ENCODE measurements around the gene UHRF1. TPM values are rescaled to one million over a fixed set of nuclear protein-coding genes. Genes with fewer than 3 reads are reported as not detected.
A peak's percentile ranks its signal among the peaks of the same experiment; 100 is the strongest.

Gene UHRF1
- total and polyA plus RNA-seq, 2 of the 4 experiments (the other 2 are of a cell fraction): 47.4 to 57.4 TPM

DNA sequence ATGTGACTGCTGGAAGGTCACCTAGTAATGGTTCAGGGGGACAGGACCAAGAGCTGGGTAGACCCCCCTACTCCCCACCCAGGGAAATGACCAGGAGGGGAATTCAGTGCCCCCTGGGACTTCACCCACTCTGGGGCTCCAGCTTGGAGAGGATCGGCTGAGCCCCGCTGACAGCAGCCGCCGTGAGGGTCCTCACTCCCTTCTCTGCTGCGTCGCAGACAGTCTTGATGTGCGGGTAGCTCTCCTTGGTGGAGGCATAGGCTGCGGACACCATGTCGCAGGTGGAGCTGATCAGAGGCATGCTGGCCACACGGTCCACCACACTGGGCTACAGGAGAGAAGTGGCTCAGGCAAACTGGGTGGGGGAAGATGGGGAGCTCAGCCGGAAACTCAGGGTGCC is 49.6 kb upstream of the UHRF1 start:
- no peak overlapping the region for H4K5ac ChIP-seq (ENCODE audit: low read depth, low read length)
- H3K23ac ChIP-seq (ENCODE audit: low read depth, low read length): no peak overlapping the region
- no peak overlapping the region for H3K4me3 ChIP-seq (ENCODE audit: insufficient read depth, low read depth, low read length)
- no peak overlapping the region for H3K9ac ChIP-seq (ENCODE audit: low read depth, low read length)
- H2BK5ac ChIP-seq (ENCODE audit: low read depth, low read length, poor library complexity, severe bottlenecking): no peak overlapping the region
- DNase-seq (no peak), ATAC-seq (ENCODE audit: low read depth) (no peak)
- no peak overlapping the region for H3K27ac ChIP-seq (ENCODE audit: insufficient read depth, low read length)
- CTCF ChIA-PET: interaction anchor here (1.2 kb wide), 1 partner anchor 53 kb away, joined by 3 read pairs; no protein-coding TSS in a partner anchor
- no peaks in the 10 kb centered on the region for H3K27me3 ChIP-seq (ENCODE audit: control insufficient read depth, insufficient read depth, low read length)
- no peak overlapping the region for H2BK20ac ChIP-seq (ENCODE audit: low read depth, low read length)
- H4K8ac ChIP-seq (ENCODE audit: low read depth in 2 of 2, low read length in 2 of 2): no peak overlapping the region
- in situ Hi-C loops (cut with MboI; ENCODE audit: low sequenced_read_pairs) (no loop called here), intact Hi-C loops (cut with micrococcal nuclease) (no loop called here), dilution Hi-C loops (cut with HindIII; ENCODE audit: low sequenced_read_pairs, unreplicated experiment) (no loop called here)
- TF ChIP-seq CEBPB (IDR thresholded peaks at IDR 0.05; ENCODE audit: low read depth, low read length) (no peak), MXI1 (IDR thresholded peaks at IDR 0.05; ENCODE audit: borderline replicate concordance, low read depth, low read length) (no peak), CHD1 (IDR thresholded peaks at IDR 0.05; ENCODE audit: low read depth, low read length) (no peak), RAD21 (IDR thresholded peaks at IDR 0.05; ENCODE audit: low read length) (no peak), CTCF (conservative IDR thresholded peaks at IDR 0.05; ENCODE audit: low read depth, low read length) (no peak), POLR2A (IDR thresholded peaks at IDR 0.05; ENCODE audit: low read depth, low read length) (no peak), ELK1 (IDR thresholded peaks at IDR 0.05; ENCODE audit: borderline replicate concordance, low read depth, low read length) (no peak), BHLHE40 (IDR thresholded peaks at IDR 0.05; ENCODE audit: low read depth, low read length) (no peak), NFE2L2 (IDR thresholded peaks at IDR 0.05; ENCODE audit: low read depth, low read length) (no peak), SMC3 (IDR thresholded peaks at IDR 0.05; ENCODE audit: low read depth, low read length) (no peak), RCOR1 (IDR thresholded peaks at IDR 0.05; ENCODE audit: insufficient replicate concordance, low read length) (no peak), USF2 (IDR thresholded peaks at IDR 0.05; ENCODE audit: low read depth, low read length) (no peak), RFX5 (IDR thresholded peaks at IDR 0.05; ENCODE audit: low read depth, low read length) (no peak)
- BruUV-seq (replicated peaks): no TSS peak
- H3K14ac ChIP-seq (replicated peaks; ENCODE audit: low read depth, low read length): no peak overlapping the region
- H4K20me1 ChIP-seq (ENCODE audit: insufficient read depth, low read length): peaks cover 24% of the 10 kb centered on the region; the same call in 1 of the 2 replicates
- H3K4ac ChIP-seq (ENCODE audit: low read depth, low read length): no peak overlapping the region
- no CpG with 5 or more reads among the region's 11 CpGs for WGBS, 2 experiments (ENCODE audit: extremely low coverage in 2 of 2, insufficient read length in 1 of 2)
- H3K9me3 ChIP-seq (ENCODE audit: control insufficient read depth, insufficient read depth, low read length): no peaks in the 10 kb centered on the region
- H2AFZ ChIP-seq (replicated peaks; ENCODE audit: low read length, poor library complexity): no peak overlapping the region
- POLR2A ChIA-PET (ENCODE audit: unreplicated experiment): interaction anchor here (0.6 kb wide), 1 partner anchor 11 kb away, joined by 3 read pairs; no protein-coding TSS in a partner anchor
- H3K36me3 ChIP-seq (ENCODE audit: control insufficient read depth, insufficient read depth, low read length): peaks cover 54% of the 10 kb centered on the region
- no peak overlapping the region for H4K91ac ChIP-seq (ENCODE audit: insufficient read depth, low read depth, low read length)
- peaks cover 18 to 49% of the 10 kb centered on the region in 2 experiments for H3K79me1 ChIP-seq (ENCODE audit: low read depth in 1 of 2, low read length in 2 of 2)
- peak overlapping the region; percentile 37 for H2AK9ac ChIP-seq (replicated peaks; ENCODE audit: low read depth, low read length, poor library complexity)
- H2BK15ac ChIP-seq (ENCODE audit: low read depth, low read length): no peak overlapping the region
- H2AK5ac ChIP-seq (ENCODE audit: low read depth, low read length): no peak overlapping the region
- no peak overlapping the region for H2BK120ac ChIP-seq (ENCODE audit: low read depth, low read length)
- H3K4me1 ChIP-seq (ENCODE audit: control insufficient read depth, insufficient read depth, low read length): peaks cover 2% of the 10 kb centered on the region; the same call in 1 of the 2 replicates
- H3K9me1 ChIP-seq (ENCODE audit: insufficient read depth, low read length): peaks cover 5% of the 10 kb centered on the region
- no peak overlapping the region for H3K56ac ChIP-seq (ENCODE audit: extremely low read depth, insufficient read depth, low read length)
- no peak overlapping the region for H3K18ac ChIP-seq (ENCODE audit: low read depth, low read length)
- no peak overlapping the region for H3K4me2 ChIP-seq (ENCODE audit: low read depth, low read length)
